A673 (cell line): Measurements from ENCODE around the gene CALM3. TPM values are rescaled to one million over a fixed set of nuclear protein-coding genes. Genes with fewer than 3 reads are reported as not detected.

Source experiments
- BruUV-seq: library from RNA; stranded (reverse); fragments of 400-500 nt; replicated peaks from 2 replicates; lab custom pipeline; 2021; lab: Mats Ljungman, UMichigan
- CTCF ChIA-PET: fragments of 300-600 bp; sonication (Branson Sonifier 250); formaldehyde crosslinking; loops from one replicate; lab custom pipeline; 2022; ENCODE audit warnings: antibody characterized with exemption; lab: Charles Lee
- POLR2A ChIA-PET: fragments of 300-600 bp; sonication (Branson Sonifier 250); formaldehyde crosslinking; loops from one replicate; lab custom pipeline; 2022; ENCODE audit warnings: antibody characterized with exemption; ENCODE audit not compliant: low non-redundant PET; lab: Charles Lee
- DNase-seq: peaks from one replicate; pipeline ENCODE4 v3.0.0-alpha.2; 2015; ENCODE audit warnings: low spot score
- H3K27ac ChIP-seq: fragments of 200-600 bp; sonication (generic); 2 replicates; pipeline ENCODE4 v1.5.1; 2016; ENCODE audit warnings: mixed run types, low read depth, mild to moderate bottlenecking, mixed read lengths, antibody characterized with exemption, low read length; ENCODE audit not compliant: poor library complexity, severe bottlenecking
- H3K27me3 ChIP-seq: fragments of 200-600 bp; sonication (generic); replicated peaks from 2 replicates; pipeline ENCODE4 v1.6.1; 2017; ENCODE audit warnings: mixed run types, low read depth, mild to moderate bottlenecking, mixed read lengths, antibody characterized with exemption, low read length; ENCODE audit not compliant: insufficient read depth, poor library complexity
- H3K36me3 ChIP-seq: fragments of 200-600 bp; sonication (generic); 2 replicates; pipeline ENCODE4 v1.6.1; 2016; ENCODE audit warnings: mixed run types, mild to moderate bottlenecking, mixed read lengths, antibody characterized with exemption, low read length; ENCODE audit not compliant: insufficient read depth, poor library complexity, severe bottlenecking
- H3K4me1 ChIP-seq: fragments of 200-600 bp; sonication (generic); 2 replicates; pipeline ENCODE4 v1.6.1; 2017; ENCODE audit warnings: mixed run types, mild to moderate bottlenecking, mixed read lengths, antibody characterized with exemption, low read length; ENCODE audit not compliant: insufficient read depth, poor library complexity, severe bottlenecking
- H3K4me3 ChIP-seq: fragments of 200-600 bp; sonication (generic); 2 replicates; pipeline ENCODE4 v1.5.1; 2016; ENCODE audit warnings: low read depth, mixed run types, mild to moderate bottlenecking, mixed read lengths, low read length; ENCODE audit not compliant: poor library complexity, severe bottlenecking
- H3K9me3 ChIP-seq: fragments of 200-600 bp; sonication (generic); 2 replicates; pipeline ENCODE4 v1.6.1; 2016; ENCODE audit warnings: mixed run types, low read depth, mild to moderate bottlenecking, mixed read lengths, antibody characterized with exemption, low read length; ENCODE audit not compliant: poor library complexity, severe bottlenecking
- CTCF ChIP-seq: fragments of 300-800, 200-600 bp; sonication (generic); conservative IDR thresholded peaks from 2 replicates; pipeline ENCODE4 v1.5.1; 2017; ENCODE audit warnings: low read depth, mild to moderate bottlenecking, antibody characterized with exemption, low read length, moderate library complexity, mixed read lengths
- EZH2 ChIP-seq: fragments of 200-600 bp; sonication (generic); IDR thresholded peaks from 2 replicates; pipeline ENCODE4 v1.6.1; 2017; ENCODE audit warnings: borderline replicate concordance, low read depth, mild to moderate bottlenecking, mixed read lengths, antibody characterized with exemption, low read length; ENCODE audit not compliant: poor library complexity, severe bottlenecking
- intact Hi-C: fragments of 100-400 bp; cut with micrococcal nuclease; formaldehyde crosslinking; loops from one replicate; pipeline ENCODE4 v1.10.0; 2022; ENCODE audit not compliant: unreplicated experiment
- total RNA-seq: library from RNA; stranded (reverse); gene quantifications from 2 replicates; pipeline ENCODE4 v1.2.3, GENCODE V29; 2021

The CALM3 gene
- total RNA-seq, 1 experiment from 2014 or later = 272 TPM

GRCh38 chr19:46644720-46645119 lies 43.6 kb downstream of the CALM3 start:
- intact Hi-C loops = no loop called here
- Histone ChIP-seq H3K4me1 (peaks cover under 1% of the 10 kb centered on the region), H3K4me3 (no peak overlapping the region), H3K36me3 (no peaks in the 10 kb centered on the region), H3K27ac (no peak overlapping the region), H3K9me3 (no peaks in the 10 kb centered on the region), H3K27me3 (no peaks in the 10 kb centered on the region)
- no TSS peak for BruUV-seq
- CTCF ChIA-PET = no interaction called here
- DNase-seq = no peak
- POLR2A ChIA-PET = interaction anchor here (0.6 kb wide), 1 partner anchor 53 kb away, joined by 3 read pairs; no protein-coding TSS in a partner anchor
- TF ChIP-seq CTCF (no peak), EZH2 (no peak)

- H3K36me3 ChIP-seq = no peaks in the 10 kb centered on the region
- no peak for TF ChIP-seq CTCF
- TF ChIP-seq EZH2 = no peak
- H3K27me3 ChIP-seq = no peaks in the 10 kb centered on the region
- BruUV-seq = no TSS peak
- H3K27ac ChIP-seq = no peak overlapping the region
- no peaks in the 10 kb centered on the region for H3K4me1 ChIP-seq
- intact Hi-C loops = no loop called here
- H3K9me3 ChIP-seq = no peaks in the 10 kb centered on the region
- POLR2A ChIA-PET = no interaction called here
- CTCF ChIA-PET = no interaction called here
- no peak overlapping the region for H3K4me3 ChIP-seq
- DNase-seq = no peak
Measured at GRCh38 chr19:46646402-46646801, 45.3 kb downstream of the CALM3 start.

GRCh38 chr19:46648060-46648960 lies 47.2 kb downstream of the CALM3 start:
- Histone ChIP-seq H3K9me3 (no peaks in the 10 kb centered on the region), H3K4me1 (no peaks in the 10 kb centered on the region), H3K4me3 (no peak overlapping the region), H3K36me3 (no peaks in the 10 kb centered on the region), H3K27ac (no peak overlapping the region), H3K27me3 (no peaks in the 10 kb centered on the region)
- CTCF ChIA-PET = no interaction called here
- no peak for DNase-seq
- no TSS peak for BruUV-seq
- intact Hi-C loops = no loop called here
- POLR2A ChIA-PET = no interaction called here
- TF ChIP-seq EZH2 (no peak), CTCF (no peak)
